Activated CD4-positive, alpha-beta T cell treated with anti-CD3 and anti-CD28 coated beads, Interleukin-2, amount 50 U/mL, for 1 hour (primary cell): Measurements from ENCODE around the gene NCBP1.
"Not testable (repeated sequence)": the region's sequence is repeated elsewhere in the genome, so short reads cannot be mapped to it uniquely, and the experiment has no call there.

Source experiments
- DNase-seq: peaks from one replicate; pipeline ENCODE4 v3.0.0-alpha.2; 2020

The NCBP1 gene

GRCh38 chr9:97632985-97633858 is at the start of gene NCBP1, which contains the start of gene TSTD2:
NCBP1 (plus strand) TSS chr9:97633821; CDS start chr9:97633882, 61 bp downstream.
TSTD2 (minus strand) TSS chr9:97633368; CDS start chr9:97627562, 5,806 bp downstream.
- DNase-seq = peak; percentile 94

- not testable (repeated sequence) for DNase-seq
Observed at GRCh38 chr9:97584778-97585177, 48.8 kb upstream of the NCBP1 start.

GRCh38 chr9:97586909-97587308 is 46.7 kb upstream of the NCBP1 start:
- DNase-seq = not testable (repeated sequence)

- no peak for DNase-seq
Observed at GRCh38 chr9:97591535-97591934, 42.1 kb upstream of the NCBP1 start.

GRCh38 chr9:97592126-97592525 is 41.5 kb upstream of the NCBP1 start:
- no peak for DNase-seq

- no peak for DNase-seq
Observed at GRCh38 chr9:97593960-97594359, 39.7 kb upstream of the NCBP1 start.

GRCh38 chr9:97594381-97594921 is 39.2 kb upstream of the NCBP1 start:
- no peak for DNase-seq

GRCh38 chr9:97596906-97597305 is 36.7 kb upstream of the NCBP1 start:
- DNase-seq = no peak

- peak; percentile 64 for DNase-seq
Observed at GRCh38 chr9:97598461-97599288, 34.9 kb upstream of the NCBP1 start.

- DNase-seq = no peak
Observed at GRCh38 chr9:97599314-97599846, 34.2 kb upstream of the NCBP1 start.

GRCh38 chr9:97600531-97601227 is 32.9 kb upstream of the NCBP1 start:
- no peak for DNase-seq

- DNase-seq = no peak
Observed at GRCh38 chr9:97601228-97601898, 32.3 kb upstream of the NCBP1 start.

GRCh38 chr9:97602430-97602829 is 31.2 kb upstream of the NCBP1 start:
- DNase-seq = no peak

- DNase-seq = no peak
Observed at GRCh38 chr9:97604901-97605645, 28.5 kb upstream of the NCBP1 start.

- DNase-seq = peak; percentile 50
Observed at GRCh38 chr9:97615439-97616072, 18.1 kb upstream of the NCBP1 start.

GRCh38 chr9:97617939-97618416 is 15.6 kb upstream of the NCBP1 start:
- DNase-seq = no peak

- DNase-seq = not testable (repeated sequence)
Observed at GRCh38 chr9:97620063-97620462, 13.6 kb upstream of the NCBP1 start.

GRCh38 chr9:97622483-97622882 is 11.1 kb upstream of the NCBP1 start:
- DNase-seq = not testable (repeated sequence)

- no peak for DNase-seq
Observed at GRCh38 chr9:97623946-97624345, 9.7 kb upstream of the NCBP1 start.

- DNase-seq = no peak
Observed at GRCh38 chr9:97625620-97626019, 8.0 kb upstream of the NCBP1 start.
